ENCODE data around the gene ZNF582. TPM values are rescaled to one million over a fixed set of nuclear protein-coding genes. Genes with fewer than 3 reads are reported as not detected.
"Not testable (repeated sequence)": the region's sequence is repeated elsewhere in the genome, so short reads cannot be mapped to it uniquely, and the experiment has no call there.

ZNF582 gene
- total RNA-seq, 1 donor = 1.4 TPM

DNA sequence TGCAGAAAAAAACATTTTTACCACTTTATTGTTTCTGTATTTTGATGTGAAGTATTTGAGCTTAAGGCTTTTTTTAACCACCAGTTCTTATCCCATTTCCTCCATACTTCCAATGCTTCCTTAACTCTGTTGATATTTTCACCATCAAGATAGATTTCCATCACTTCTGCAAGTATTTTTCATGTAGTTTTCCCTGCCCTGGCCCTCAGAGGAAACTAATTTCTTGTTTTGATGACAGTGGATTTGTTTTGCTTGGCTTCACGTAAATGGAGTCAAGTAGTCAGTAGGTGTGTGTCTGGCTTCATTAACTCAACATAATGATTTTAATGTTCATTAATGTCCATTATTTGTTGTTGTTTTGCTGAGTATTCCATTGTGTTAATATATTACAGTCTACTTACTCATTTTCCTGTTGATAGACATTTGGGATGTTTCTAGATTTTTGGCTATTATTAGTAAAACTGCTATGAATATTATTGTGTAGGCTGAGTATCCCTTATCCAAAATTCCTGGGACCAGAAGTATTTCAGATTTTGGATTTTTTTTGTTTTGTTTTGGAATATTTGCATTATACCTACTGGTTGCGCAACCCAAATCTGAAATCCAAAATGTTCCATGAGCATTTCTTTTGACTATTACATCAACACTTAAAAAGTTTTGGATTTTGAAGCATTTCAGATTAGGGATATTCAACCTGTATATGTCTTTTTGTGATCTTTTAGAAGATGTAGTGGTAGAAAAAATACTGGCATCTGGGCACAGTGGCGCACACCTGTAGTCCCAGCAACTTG, 23.3 kb downstream of the ZNF582 start:
- Histone ChIP-seq H3K9me3 (ENCODE audit: low read depth, low read length) (peaks cover 22% of the 10 kb centered on the region), H3K4me3 (ENCODE audit: low read length) (no peak overlapping the region), H3K27me3 (ENCODE audit: insufficient read depth, low read length) (no peaks in the 10 kb centered on the region), H3K4me1 (ENCODE audit: insufficient read depth, low read length) (peaks cover 9% of the 10 kb centered on the region)

DNA sequence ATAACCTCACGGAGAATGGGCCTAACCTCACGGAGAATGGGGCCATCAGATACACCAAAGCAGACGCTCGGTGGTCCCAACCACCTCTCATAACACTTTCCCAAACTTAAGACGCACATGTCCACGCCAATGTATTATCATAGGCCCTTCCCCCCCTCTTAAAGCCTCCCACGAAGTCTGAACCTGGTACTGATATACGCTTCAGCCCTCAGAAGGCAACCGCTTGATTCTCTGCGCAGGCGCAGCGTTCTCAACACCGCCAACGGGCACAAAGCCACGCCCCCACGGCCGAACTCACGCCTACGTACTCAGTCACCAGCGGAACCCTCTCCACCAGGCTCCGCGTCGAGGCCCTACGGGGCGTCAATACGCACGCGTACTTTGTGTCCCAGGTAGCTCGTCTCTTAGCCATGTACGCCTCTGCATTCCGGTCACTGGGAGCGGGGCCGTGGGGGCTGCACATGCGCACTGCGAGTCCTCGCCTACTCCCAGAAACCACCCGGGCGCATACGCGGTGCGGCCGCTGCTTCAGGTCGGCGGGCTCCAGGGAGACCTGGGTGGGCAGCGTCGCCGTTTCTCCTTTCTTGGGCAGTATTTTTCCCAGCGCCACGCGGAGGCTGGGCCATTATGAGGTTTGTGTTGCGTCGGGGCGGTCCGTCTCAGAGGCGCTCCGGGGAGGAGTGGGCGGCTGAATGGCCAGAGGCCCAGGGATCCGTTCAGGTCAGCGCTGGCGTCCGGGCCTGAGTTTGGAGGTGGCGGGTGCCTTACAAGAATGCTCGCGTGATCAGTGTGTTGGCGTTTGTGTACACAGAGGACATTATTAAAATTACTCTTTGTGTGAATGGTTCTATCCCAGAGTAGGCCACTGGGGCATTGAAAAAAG, 25.3 kb downstream of the ZNF582 start:
- peaks cover 21% of the 10 kb centered on the region for H3K9me3 ChIP-seq (ENCODE audit: low read depth, low read length)

DNA sequence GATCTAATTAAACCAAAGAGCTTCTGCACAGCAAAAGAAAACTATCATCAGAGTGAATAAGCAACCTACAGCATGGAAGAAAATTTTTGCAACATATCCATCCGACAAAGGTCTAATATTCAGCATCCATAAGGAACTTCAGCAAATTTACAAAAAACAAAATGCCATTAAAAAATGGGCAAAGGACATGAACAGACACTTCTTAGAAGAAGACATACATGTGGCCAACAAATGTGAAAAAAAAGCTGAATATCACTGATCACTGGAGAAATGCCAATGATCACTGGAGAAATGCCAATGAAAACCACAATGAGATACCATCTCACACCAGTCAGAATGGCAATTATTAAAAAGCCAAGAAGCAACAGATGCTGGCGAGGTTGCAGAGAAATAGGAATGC, 32.5 kb downstream of the ZNF582 start:
- H3K4me3 ChIP-seq (ENCODE audit: low read length) = no peak overlapping the region
- peaks cover 18% of the 10 kb centered on the region for H3K9me3 ChIP-seq (ENCODE audit: low read depth, low read length)
- H3K4me1 ChIP-seq (ENCODE audit: insufficient read depth, low read length) = no peaks in the 10 kb centered on the region
- H3K27me3 ChIP-seq (ENCODE audit: insufficient read depth, low read length) = no peaks in the 10 kb centered on the region

More for the DNA sequence above, 25.3 kb downstream of the ZNF582 start:
- H3K4me1 ChIP-seq (ENCODE audit: insufficient read depth, low read length) = peaks cover 9% of the 10 kb centered on the region
- no peaks in the 10 kb centered on the region for H3K27me3 ChIP-seq (ENCODE audit: insufficient read depth, low read length)
- H3K4me3 ChIP-seq (ENCODE audit: low read length) = peak overlapping the region; percentile 54

DNA sequence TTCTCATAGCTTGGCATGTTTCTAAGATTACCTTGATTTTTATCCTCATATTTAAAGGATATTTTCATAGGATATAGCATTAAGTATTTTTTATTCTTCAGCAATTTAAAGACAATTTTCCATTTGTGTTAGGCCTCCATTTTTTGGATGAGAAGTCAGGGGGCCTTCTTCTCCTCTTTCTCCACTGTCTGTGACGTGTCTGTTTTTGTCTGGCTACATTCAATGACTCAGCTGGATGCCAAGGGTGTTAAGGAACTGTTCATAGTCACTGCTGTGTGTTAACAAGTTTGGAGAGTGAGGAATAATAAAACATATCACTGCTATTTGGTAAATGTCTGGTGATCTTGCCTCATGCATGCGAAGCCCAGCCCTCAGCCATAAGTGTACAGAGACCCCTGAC, 36.4 kb downstream of the ZNF582 start:
- H3K4me1 ChIP-seq (ENCODE audit: insufficient read depth, low read length) = no peaks in the 10 kb centered on the region

DNA sequence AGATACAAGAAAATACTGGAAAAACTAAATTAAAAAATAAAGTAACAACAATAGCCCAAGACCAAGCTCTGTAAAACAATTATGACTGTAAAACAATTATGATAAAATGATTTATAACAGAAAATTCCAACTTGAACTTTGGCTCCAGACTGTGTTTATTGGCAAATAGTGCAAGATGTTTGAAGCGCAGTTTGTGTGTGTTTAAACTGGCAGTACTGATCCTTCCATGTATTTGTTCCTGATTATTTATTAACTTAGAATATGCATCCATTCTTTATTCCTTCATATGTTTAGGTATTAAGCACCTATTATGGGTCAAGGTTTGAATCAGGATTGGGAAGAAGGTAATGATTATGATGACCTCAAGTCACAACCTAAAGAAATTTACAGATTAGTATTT, 37.8 kb downstream of the ZNF582 start:
- no peaks in the 10 kb centered on the region for H3K27me3 ChIP-seq (ENCODE audit: insufficient read depth, low read length)
- H3K4me3 ChIP-seq (ENCODE audit: low read length) = no peak overlapping the region
- H3K4me1 ChIP-seq (ENCODE audit: insufficient read depth, low read length) = no peaks in the 10 kb centered on the region
- H3K9me3 ChIP-seq (ENCODE audit: low read depth, low read length) = peaks cover 8% of the 10 kb centered on the region

More for the DNA sequence above, 36.4 kb downstream of the ZNF582 start:
- Histone ChIP-seq H3K27me3 (ENCODE audit: insufficient read depth, low read length) (no peaks in the 10 kb centered on the region), H3K4me3 (ENCODE audit: low read length) (no peak overlapping the region), H3K9me3 (ENCODE audit: low read depth, low read length) (peaks cover 8% of the 10 kb centered on the region)

DNA sequence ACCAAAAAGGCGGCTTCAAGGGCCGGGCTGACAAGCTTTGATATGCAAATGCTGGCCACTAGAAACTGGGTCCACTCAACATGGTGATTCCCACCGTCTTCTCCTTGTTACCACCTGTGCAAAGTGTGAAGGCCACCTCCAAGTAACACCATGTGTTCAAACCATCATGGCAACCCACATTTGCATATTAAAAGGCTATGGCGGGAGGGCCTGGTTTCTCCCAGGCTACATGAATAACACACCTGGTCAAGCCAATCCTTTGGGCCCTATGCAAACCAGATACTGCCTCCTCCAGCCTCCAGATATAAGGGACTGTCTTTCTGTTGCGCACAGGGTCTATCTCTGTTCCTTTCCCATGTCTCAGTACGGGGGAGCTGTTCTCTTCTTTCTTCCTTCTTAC, 42.1 kb downstream of the ZNF582 start:
- Histone ChIP-seq H3K27me3 (ENCODE audit: insufficient read depth, low read length) (no peaks in the 10 kb centered on the region), H3K9me3 (ENCODE audit: low read depth, low read length) (no peaks in the 10 kb centered on the region), H3K4me3 (ENCODE audit: low read length) (no peak overlapping the region), H3K4me1 (ENCODE audit: insufficient read depth, low read length) (no peaks in the 10 kb centered on the region)

DNA sequence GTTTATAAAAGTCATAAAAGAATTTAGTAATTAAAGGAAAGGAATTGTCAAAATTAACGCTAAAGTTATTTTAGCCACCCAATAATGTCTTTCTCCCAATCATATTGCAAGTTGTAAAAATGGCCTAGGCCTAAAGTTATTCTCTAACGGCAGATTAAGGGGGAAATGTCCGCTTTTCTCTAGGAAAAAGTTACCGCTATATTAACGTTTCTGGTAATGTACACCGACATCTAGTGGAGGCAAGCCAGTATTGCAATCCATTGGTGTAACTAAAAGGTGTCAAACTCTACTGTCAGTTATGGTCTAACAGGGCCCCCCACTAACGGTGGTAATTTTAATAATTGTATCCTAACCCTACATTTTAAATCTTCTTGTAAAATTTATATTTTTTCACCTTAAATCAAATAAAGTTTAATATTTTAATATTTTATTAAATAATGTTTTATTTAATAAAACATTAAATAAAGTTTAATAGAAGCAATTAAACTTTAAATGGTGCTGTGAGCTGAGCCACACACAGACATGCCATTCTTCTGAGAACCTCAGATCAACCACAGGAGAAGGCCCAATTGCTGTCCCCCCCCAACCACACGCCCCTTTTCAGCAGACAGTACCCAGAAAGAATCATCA, 42.8 kb downstream of the ZNF582 start:
- H3K9me3 ChIP-seq (ENCODE audit: low read depth, low read length) = no peaks in the 10 kb centered on the region
- H3K4me1 ChIP-seq (ENCODE audit: insufficient read depth, low read length) = no peaks in the 10 kb centered on the region
- H3K4me3 ChIP-seq (ENCODE audit: low read length) = no peak overlapping the region
- no peaks in the 10 kb centered on the region for H3K27me3 ChIP-seq (ENCODE audit: insufficient read depth, low read length)

DNA sequence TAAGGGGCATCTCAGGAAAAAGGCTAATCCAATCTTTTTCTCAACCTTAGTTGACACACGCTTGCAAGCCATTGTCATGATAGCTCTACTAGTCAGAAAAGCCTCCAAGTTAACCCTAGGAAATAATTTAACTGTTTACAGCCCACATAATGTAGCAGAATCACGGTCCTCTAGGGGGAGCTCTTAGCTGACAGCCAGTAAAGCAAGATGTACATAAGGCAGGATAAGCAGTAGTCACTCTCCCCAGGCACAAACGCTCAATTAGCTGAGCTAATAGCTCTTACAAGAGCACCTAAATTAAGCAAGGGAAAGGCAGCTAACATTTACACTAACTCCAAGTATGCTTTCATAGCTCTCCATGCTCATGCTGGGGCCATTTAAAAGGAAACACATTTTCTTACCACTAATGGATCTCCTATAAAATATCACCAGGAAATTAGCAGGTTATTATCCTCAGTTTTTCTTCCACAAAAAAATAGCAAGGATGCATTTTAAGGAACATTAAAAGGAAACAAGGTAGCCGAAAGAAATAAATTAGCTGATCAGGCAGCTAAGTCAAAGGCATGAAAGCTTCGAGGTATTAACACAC, 45.0 kb downstream of the ZNF582 start:
- Histone ChIP-seq H3K4me1 (ENCODE audit: insufficient read depth, low read length) (no peaks in the 10 kb centered on the region), H3K27me3 (ENCODE audit: insufficient read depth, low read length) (no peaks in the 10 kb centered on the region), H3K9me3 (ENCODE audit: low read depth, low read length) (no peaks in the 10 kb centered on the region), H3K4me3 (ENCODE audit: low read length) (no peak overlapping the region)

DNA sequence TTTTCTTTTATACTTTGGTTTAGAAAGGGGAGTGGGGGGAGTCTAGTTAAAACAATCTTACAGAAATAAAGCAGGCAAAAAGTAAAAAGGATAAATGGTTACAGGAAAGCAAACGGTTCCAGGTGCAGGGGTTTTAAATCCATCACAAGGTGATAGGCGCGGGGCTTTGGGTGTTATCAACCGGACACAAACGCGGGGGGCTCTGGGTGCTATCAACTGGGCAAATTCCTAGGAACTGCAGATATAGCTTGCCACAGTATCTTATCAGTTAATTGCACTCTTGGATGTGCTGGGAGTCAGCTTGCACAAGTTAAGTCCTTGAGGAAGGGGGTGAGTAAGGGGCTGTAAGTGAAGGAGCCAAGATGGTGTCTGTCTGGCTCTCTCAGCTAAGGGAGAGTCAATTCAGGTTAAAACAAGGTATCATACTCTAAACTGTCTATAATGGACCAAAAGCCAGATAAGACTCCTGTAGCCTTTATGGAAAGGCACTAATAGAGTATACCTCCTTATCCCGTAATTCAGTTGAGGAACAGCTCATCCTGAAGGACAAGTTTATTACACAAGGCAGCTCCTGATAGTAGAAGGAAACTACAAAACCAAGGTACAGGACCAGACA, 46.1 kb downstream of the ZNF582 start:
- no peaks in the 10 kb centered on the region for H3K4me1 ChIP-seq (ENCODE audit: insufficient read depth, low read length)
- H3K27me3 ChIP-seq (ENCODE audit: insufficient read depth, low read length) = no peaks in the 10 kb centered on the region
- no peaks in the 10 kb centered on the region for H3K9me3 ChIP-seq (ENCODE audit: low read depth, low read length)
- H3K4me3 ChIP-seq (ENCODE audit: low read length) = no peak overlapping the region

DNA sequence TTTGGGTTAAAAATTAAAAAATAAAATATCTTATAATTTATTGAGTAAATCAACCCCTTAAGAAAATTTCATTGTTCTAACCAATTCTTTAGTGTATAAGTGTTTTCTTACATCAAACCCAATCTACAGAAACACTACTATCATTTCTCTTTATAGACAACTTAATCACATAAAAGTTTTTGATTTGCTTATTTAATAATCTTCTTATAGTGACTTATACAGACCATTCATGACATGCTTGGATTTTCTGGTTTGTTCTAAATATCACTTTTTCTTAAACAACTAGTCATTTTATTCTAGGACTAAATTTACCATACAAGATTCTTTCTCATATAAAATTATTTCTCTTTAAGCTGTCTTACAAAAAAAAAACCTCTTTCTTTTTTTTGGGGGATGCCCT, 51.4 kb downstream of the ZNF582 start:
- Histone ChIP-seq H3K9me3 (ENCODE audit: low read depth, low read length) (peaks cover 4% of the 10 kb centered on the region), H3K27me3 (ENCODE audit: insufficient read depth, low read length) (no peaks in the 10 kb centered on the region), H3K4me1 (ENCODE audit: insufficient read depth, low read length) (no peaks in the 10 kb centered on the region), H3K4me3 (ENCODE audit: low read length) (no peak overlapping the region)

DNA sequence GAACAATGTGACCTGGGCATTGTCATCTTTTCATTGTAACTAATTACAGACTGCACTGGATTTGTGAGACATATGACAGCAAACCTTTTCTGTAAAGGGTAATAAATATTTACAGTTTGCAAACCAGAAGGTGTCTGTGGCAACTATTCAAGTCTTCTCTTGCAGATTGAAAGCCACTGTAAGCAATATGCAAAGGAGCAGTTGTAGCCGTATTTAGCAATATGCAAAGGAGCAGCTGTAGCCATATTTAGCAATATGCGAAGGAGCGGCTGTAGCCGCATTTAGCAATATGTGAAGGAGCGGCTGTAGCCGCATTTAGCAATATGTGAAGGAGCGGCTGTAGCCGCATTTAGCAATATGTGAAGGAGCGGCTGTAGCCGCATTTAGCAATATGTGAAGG, 54.3 kb downstream of the ZNF582 start:
- H3K9me3 ChIP-seq (ENCODE audit: low read depth, low read length); H3K4me1 ChIP-seq (ENCODE audit: insufficient read depth, low read length); H3K4me3 ChIP-seq (ENCODE audit: low read length); H3K27me3 ChIP-seq (ENCODE audit: insufficient read depth, low read length): not testable (repeated sequence)

DNA sequence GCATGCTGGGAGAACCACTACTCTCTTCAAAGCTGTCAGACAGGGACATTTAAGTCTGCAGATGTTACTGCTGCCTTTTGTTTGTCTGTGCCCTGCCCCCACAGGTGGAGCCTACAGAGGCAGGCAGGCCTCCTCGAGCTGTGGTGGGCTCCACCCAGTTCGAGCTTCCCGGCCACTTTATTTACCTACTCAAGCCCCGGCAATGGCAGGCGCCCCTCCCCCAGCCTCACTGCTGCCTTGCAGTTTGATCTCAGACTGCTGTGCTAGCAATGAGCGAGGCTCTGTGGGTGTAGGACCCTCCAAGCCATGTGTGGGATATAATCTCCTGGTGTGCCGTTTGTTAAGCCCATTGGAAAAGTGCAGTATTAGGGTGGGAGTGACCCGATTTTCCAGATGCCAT, 56.3 kb downstream of the ZNF582 start:
- not testable (repeated sequence) for H3K9me3 ChIP-seq (ENCODE audit: low read depth, low read length); H3K27me3 ChIP-seq (ENCODE audit: insufficient read depth, low read length); H3K4me1 ChIP-seq (ENCODE audit: insufficient read depth, low read length); H3K4me3 ChIP-seq (ENCODE audit: low read length)

DNA sequence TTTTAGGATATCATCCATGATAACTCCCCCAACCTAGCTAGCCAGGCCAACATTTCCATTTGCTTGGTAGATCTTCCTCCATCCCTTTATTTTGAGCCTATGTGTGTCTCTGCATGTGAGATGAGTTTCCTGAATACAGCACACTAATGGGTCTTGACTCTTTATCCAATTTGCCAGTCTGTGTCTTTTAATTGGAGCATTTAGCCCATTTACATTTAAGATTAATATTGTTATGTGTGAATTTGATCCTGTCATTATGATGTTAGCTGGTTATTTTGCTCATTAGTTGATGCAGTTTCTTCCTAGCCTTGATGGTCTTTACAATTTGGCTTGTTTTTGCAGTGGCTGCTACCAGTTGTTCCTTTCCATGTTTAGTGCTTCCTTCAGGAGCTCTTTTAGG, 58.0 kb downstream of the ZNF582 start:
- not testable (repeated sequence) for H3K27me3 ChIP-seq (ENCODE audit: insufficient read depth, low read length); H3K4me3 ChIP-seq (ENCODE audit: low read length); H3K9me3 ChIP-seq (ENCODE audit: low read depth, low read length); H3K4me1 ChIP-seq (ENCODE audit: insufficient read depth, low read length)

DNA sequence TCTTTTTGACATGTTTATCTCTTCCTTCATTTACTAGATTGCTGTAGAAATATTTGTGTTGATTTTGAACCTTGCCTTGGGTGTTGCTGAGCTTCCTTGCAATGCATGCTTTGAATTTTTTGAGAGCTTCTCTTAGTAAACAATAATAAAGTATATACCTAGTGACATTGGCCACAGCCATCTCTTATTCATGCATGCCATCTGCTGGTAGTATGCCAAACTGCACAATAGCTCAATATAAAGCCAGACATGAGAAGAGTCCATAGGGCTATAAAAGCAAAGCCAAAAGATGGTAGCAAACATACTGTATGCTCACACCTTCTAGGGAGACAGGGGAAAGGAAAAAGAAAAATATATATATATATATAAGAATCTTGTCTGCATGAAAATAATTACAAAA, 59.8 kb downstream of the ZNF582 start:
- no peak overlapping the region for H3K4me3 ChIP-seq (ENCODE audit: low read length)
- H3K4me1 ChIP-seq (ENCODE audit: insufficient read depth, low read length) = no peaks in the 10 kb centered on the region
- H3K27me3 ChIP-seq (ENCODE audit: insufficient read depth, low read length) = no peaks in the 10 kb centered on the region
- H3K9me3 ChIP-seq (ENCODE audit: low read depth, low read length) = no peaks in the 10 kb centered on the region
